Gastrocnemius medialis (tissue), 4 donors: ENCODE results near the gene CRYGB. TPM values are rescaled to one million over a fixed set of nuclear protein-coding genes. Genes with fewer than 3 reads are reported as not detected.

Experiments
- ATAC-seq, 2 donors: fragments of 150-250 bp; one replicate each; pipeline ENCODE4 v1.9.1; 2016
- DNase-seq, 2 donors: peaks; one replicate each; pipeline ENCODE4 v3.0.0-alpha.2; 2019
- H3K27ac ChIP-seq, 4 donors: fragments of 200-600 bp; sonication (generic); 1 replicate in 1 of 4; 2 replicates in 3 of 4; pipeline ENCODE4 v1.5.1; 2016 to 2018; ENCODE audit warnings: mild to moderate bottlenecking in 2 of 4, moderate library complexity in 1 of 4
- H3K27me3 ChIP-seq, 3 donors: fragments of 200-600 bp; sonication (generic) in 2 of 3; 1 replicate in 1 of 3; 2 replicates in 2 of 3; pipeline versions ENCODE4 v1.5.1 to v1.6.0; 2016 to 2019; ENCODE audit warnings: mild to moderate bottlenecking in 1 of 3, moderate library complexity in 1 of 3
- H3K36me3 ChIP-seq, 2 donors: fragments of 200-600 bp; sonication (generic) in 1 of 2; one replicate each; pipeline ENCODE4 v1.5.1; 2017 to 2018
- H3K4me1 ChIP-seq, 2 donors: fragments of 200-600 bp; sonication (generic) in 1 of 2; one replicate each; pipeline ENCODE4 v1.5.1; 2016 to 2017; ENCODE audit warnings: mild to moderate bottlenecking in 2 of 2
- H3K4me3 ChIP-seq, 4 donors: fragments of 200-600 bp; sonication (generic) in 3 of 4; 1 replicate in 1 of 4; 2 replicates in 3 of 4; pipeline ENCODE4 v1.5.1; 2016 to 2019; ENCODE audit warnings: mild to moderate bottlenecking in 2 of 4
- H3K9me3 ChIP-seq, 3 donors: fragments of 200-600 bp; sonication (generic) in 2 of 3; 1 replicate in 1 of 3; 2 replicates in 2 of 3; pipeline ENCODE4 v1.5.1; 2016 to 2019
- CTCF ChIP-seq, 5 experiments: fragments of 450-650 bp in 3 of 5; fragments of 200-600 bp in 2 of 5; sonication (generic) in 2 of 5; IDR thresholded peaks in 4 of 5; conservative IDR thresholded peaks in 1 of 5; 1 replicate in 4 of 5; 2 replicates in 1 of 5; pipeline ENCODE4 v1.5.1; 2016 to 2019; ENCODE audit warnings: antibody characterized with exemption in 5 of 5, mild to moderate bottlenecking in 3 of 5, moderate library complexity in 3 of 5
- POLR2A ChIP-seq, 2 donors: fragments of 450-650 bp; IDR thresholded peaks; one replicate each; pipeline ENCODE4 v1.6.1; 2017; ENCODE audit warnings: antibody characterized with exemption in 2 of 2, mild to moderate bottlenecking in 2 of 2, moderate library complexity in 2 of 2
- in situ Hi-C, 4 donors: fragments of 200-750 bp; cut with MboI; loops; one replicate each; pipeline versions ENCODE4 v1.15.0 to v1.8.0; 2017; ENCODE audit warnings: low sequenced_read_pairs in 4 of 4
- intact Hi-C: fragments of 100-400 bp; cut with DNase I; formaldehyde crosslinking; loops from one replicate; pipeline ENCODE4 v1.15.1; 2023; ENCODE audit warnings: low total_unique reads
- total RNA-seq, 4 donors: library from RNA; depleted of rRNA; stranded (reverse); fragments of >200 nt; gene quantifications; one replicate each; pipeline versions ENCODE4 v1.1.0 to v1.2.3, GENCODE V29; 2016

Gene CRYGB
- total RNA-seq, 4 donors from 2014 or later: not detected

- Histone ChIP-seq H3K36me3 (no peaks in the 10 kb centered on the region), H3K27me3 (no peaks in the 10 kb centered on the region), H3K27ac (no peak overlapping the region), H3K9me3 (no peaks in the 10 kb centered on the region), H3K4me1 (peaks cover 0 to 5% of the 10 kb centered on the region in 2 donors), H3K4me3 (no peak overlapping the region)
- ATAC-seq (peak; percentile 91 to 95), DNase-seq (peak; percentile 54 to 62)
- intact Hi-C loops: loop anchor here (2.0 kb wide), 1 partner anchor 80 kb away; the partner anchor contains the start of gene IDH1
- in situ Hi-C loops: no loop called here
- TF ChIP-seq CTCF (IDR thresholded peaks at IDR 0.05 in 4 of 5, conservative IDR thresholded peaks at IDR 0.05 in 1 of 5) (peak; percentile 24 to 83 (median 54)), POLR2A (IDR thresholded peaks at IDR 0.05) (no peak)
Measured at GRCh38 chr2:208175069-208175839, 29.3 kb upstream of the CRYGB start.

GRCh38 chr2:208174144-208174543 lies 28.2 kb upstream of the CRYGB start:
- Histone ChIP-seq H3K36me3 (no peaks in the 10 kb centered on the region), H3K9me3 (no peaks in the 10 kb centered on the region), H3K4me1 (peaks cover 0 to 5% of the 10 kb centered on the region in 2 donors), H3K27ac (no peak overlapping the region), H3K27me3 (no peaks in the 10 kb centered on the region), H3K4me3 (no peak overlapping the region)
- TF ChIP-seq CTCF (IDR thresholded peaks at IDR 0.05 in 4 of 5, conservative IDR thresholded peaks at IDR 0.05 in 1 of 5) (no peak), POLR2A (IDR thresholded peaks at IDR 0.05) (no peak)
- in situ Hi-C loops (no loop called here), intact Hi-C loops (loop anchor here (2.0 kb wide), 1 partner anchor 81 kb away; the partner anchor contains the start of gene IDH1)
- no peak for DNase-seq
- no peak for ATAC-seq

- Histone ChIP-seq H3K4me1 (peaks cover 0 to 5% of the 10 kb centered on the region in 2 donors), H3K9me3 (no peaks in the 10 kb centered on the region), H3K27me3 (peaks cover 0 to 3% (median 0%) of the 10 kb centered on the region in 3 donors), H3K27ac (no peak overlapping the region), H3K36me3 (no peaks in the 10 kb centered on the region), H3K4me3 (no peak overlapping the region)
- intact Hi-C loops (no loop called here), in situ Hi-C loops (no loop called here)
- TF ChIP-seq POLR2A (IDR thresholded peaks at IDR 0.05): no peak
- no peak for TF ChIP-seq CTCF (IDR thresholded peaks at IDR 0.05 in 4 of 5, conservative IDR thresholded peaks at IDR 0.05 in 1 of 5)
- ATAC-seq (no peak), DNase-seq (no peak)
Measured at GRCh38 chr2:208172125-208172524, 26.2 kb upstream of the CRYGB start.

- H3K27ac ChIP-seq: no peak overlapping the region
- no peak overlapping the region for H3K4me3 ChIP-seq
- TF ChIP-seq POLR2A (IDR thresholded peaks at IDR 0.05): no peak
- TF ChIP-seq CTCF (IDR thresholded peaks at IDR 0.05 in 4 of 5, conservative IDR thresholded peaks at IDR 0.05 in 1 of 5): no peak
- intact Hi-C loops: no loop called here
- no peaks in the 10 kb centered on the region for H3K9me3 ChIP-seq
- peaks cover 0 to 3% (median 0%) of the 10 kb centered on the region in 3 donors for H3K27me3 ChIP-seq
- ATAC-seq (no peak), DNase-seq (no peak)
- no peaks in the 10 kb centered on the region for H3K4me1 ChIP-seq
- in situ Hi-C loops: no loop called here
- no peaks in the 10 kb centered on the region for H3K36me3 ChIP-seq
Measured at GRCh38 chr2:208164951-208165755, 19.2 kb upstream of the CRYGB start.
